SIG-M5 (cell line): ENCODE results near the gene PCDHGA10.
"Not testable (repeated sequence)": the region's sequence is repeated elsewhere in the genome, so short reads cannot be mapped to it uniquely, and the experiment has no call there.

Experiments used
- DNase-seq: peaks from one replicate; lab custom pipeline; 2025; lab: John Stamatoyannopoulos, UW

Gene PCDHGA10

DNA sequence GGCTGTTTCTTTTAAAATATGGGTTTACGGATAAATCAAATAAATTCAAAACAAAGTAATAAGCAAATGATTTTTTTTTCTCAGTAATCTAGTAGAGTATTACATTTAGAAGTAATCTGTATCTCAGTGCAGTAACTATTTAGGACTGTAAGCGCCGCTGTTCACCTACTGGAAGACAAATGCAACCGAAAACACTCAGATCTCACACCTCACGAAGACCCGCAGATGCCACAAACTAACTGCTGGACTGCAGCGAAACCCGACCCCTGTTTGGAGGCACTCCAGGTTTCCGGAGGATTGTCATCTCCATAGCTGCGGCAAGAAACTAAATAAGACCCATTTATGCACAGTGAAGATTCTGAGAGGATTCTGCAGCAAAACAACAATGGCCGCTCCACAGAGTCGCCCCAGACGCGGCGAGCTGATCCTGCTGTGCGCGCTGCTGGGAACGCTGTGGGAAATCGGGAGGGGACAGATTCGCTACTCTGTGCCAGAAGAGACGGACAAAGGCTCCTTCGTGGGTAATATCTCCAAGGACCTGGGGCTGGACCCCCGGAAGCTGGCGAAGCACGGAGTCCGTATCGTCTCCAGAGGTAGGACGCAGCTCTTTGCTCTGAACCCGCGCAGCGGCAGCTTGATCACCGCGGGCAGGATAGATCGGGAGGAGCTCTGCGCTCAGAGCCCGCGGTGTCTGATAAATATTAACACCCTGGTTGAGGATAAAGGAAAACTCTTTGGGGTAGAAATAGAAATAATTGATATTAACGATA is 20.2 kb upstream of the PCDHGA10 start, which contains the start of gene PCDHGA8:
Gene PCDHGA8, plus strand, starts transcription at position 205 of the 770 bp plus-strand sequence. Its CDS starts 181 bp downstream, at position 386.
- DNase-seq: no peak

DNA sequence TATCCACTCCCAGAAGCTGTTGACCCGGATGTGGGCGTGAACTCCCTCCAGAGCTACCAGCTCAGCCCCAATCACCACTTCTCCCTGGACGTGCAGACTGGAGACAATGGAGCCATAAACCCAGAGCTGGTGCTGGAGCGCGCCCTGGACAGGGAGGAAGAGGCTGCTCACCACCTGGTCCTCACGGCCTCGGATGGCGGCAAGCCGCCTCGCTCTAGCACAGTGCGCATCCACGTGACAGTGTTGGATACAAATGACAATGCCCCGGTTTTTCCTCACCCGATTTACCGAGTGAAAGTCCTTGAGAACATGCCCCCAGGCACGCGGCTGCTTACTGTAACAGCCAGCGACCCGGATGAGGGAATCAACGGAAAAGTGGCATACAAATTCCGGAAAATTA is 19.5 kb upstream of the PCDHGA10 start:
- no peak for DNase-seq

- DNase-seq: not testable (repeated sequence)
Observed at GRCh38 chr5:141394401-141395187, 18.2 kb upstream of the PCDHGA10 start.

- not testable (repeated sequence) for DNase-seq
Observed at GRCh38 chr5:141397756-141398551, 14.8 kb upstream of the PCDHGA10 start, which contains the start of gene PCDHGB5. TSS of gene PCDHGB5 (plus strand) at chr5:141397947. CDS start at chr5:141398128, 181 bp downstream.

DNA sequence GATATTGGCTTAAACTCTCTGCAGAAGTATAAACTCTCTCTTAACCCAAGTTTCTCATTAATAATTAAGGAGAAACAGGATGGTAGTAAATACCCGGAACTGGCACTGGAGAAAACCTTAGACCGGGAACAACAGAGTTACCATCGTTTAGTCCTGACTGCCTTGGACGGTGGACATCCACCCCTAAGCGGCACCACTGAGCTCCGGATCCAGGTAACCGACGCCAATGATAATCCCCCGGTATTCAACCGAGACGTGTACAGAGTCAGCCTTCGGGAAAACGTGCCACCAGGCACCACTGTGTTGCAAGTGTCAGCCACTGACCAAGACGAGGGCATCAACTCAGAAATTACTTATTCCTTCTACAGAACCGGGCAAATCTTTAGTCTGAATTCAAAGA is 14.2 kb upstream of the PCDHGA10 start:
- DNase-seq: no peak

DNA sequence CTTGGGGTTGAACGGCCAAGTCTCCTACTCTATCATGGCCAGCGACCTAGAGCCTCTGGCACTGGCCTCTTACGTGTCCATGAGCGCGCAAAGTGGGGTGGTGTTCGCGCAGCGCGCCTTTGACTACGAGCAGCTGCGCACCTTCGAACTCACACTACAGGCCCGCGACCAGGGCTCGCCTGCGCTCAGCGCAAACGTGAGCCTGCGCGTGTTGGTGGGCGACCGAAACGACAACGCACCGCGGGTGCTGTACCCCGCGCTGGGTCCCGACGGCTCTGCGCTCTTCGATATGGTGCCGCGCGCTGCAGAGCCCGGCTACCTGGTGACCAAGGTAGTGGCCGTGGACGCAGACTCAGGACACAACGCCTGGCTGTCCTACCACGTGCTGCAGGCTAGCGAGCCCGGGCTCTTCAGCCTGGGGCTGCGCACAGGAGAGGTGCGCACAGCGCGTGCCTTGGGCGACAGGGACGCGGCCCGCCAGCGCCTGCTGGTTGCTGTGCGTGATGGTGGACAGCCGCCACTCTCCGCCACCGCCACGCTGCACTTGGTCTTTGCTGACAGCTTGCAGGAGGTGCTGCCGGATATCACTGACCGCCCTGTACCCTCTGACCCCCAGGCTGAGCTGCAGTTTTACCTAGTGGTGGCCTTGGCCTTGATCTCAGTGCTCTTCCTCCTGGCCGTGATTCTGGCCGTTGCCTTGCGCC is 13.1 kb upstream of the PCDHGA10 start:
- no peak for DNase-seq

DNA sequence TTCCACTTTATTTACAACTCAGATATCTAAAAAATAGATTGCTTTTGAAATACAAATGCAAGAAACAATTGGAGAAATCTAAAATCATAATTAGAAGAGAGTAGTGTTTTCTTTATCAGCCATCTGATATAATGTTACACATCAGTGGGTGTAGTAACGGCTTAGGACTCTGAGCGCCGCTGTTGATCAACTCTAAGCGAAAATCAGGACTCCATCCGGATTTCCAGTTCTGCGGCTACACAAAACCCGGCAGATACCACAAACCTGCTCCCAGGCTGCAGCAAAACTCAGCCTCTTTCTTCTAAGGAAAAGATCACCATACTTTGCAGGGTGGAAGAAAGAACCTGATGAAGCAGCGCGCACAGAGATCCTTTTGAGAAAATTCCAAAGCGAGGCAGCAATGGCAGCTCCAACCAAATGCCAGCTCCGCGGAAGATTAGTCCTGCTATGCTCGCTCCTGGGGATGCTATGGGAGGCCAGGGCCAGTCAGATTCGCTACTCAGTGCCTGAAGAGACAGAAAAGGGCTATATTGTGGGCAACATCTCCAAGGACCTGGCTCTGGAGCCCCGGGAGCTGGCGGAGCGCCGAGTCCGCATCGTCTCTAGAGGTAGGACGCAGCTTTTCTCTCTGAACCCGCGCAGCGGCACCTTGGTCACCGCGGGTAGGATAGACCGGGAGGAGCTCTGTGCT is 10.1 kb upstream of the PCDHGA10 start, which contains the start of gene PCDHGA9:
Gene PCDHGA9, plus strand, starts transcription at position 226 of the 691 bp plus-strand sequence. Its CDS starts 175 bp downstream, at position 401.
- DNase-seq: no peak

GRCh38 chr5:141403387-141403786 is 9.4 kb upstream of the PCDHGA10 start:
- DNase-seq: no peak

- DNase-seq: not testable (repeated sequence)
Observed at GRCh38 chr5:141407790-141408505, 4.8 kb upstream of the PCDHGA10 start, which contains the start of gene PCDHGB6. TSS of gene PCDHGB6 (plus strand) at chr5:141408021. CDS start at chr5:141408203, 182 bp downstream.

DNA sequence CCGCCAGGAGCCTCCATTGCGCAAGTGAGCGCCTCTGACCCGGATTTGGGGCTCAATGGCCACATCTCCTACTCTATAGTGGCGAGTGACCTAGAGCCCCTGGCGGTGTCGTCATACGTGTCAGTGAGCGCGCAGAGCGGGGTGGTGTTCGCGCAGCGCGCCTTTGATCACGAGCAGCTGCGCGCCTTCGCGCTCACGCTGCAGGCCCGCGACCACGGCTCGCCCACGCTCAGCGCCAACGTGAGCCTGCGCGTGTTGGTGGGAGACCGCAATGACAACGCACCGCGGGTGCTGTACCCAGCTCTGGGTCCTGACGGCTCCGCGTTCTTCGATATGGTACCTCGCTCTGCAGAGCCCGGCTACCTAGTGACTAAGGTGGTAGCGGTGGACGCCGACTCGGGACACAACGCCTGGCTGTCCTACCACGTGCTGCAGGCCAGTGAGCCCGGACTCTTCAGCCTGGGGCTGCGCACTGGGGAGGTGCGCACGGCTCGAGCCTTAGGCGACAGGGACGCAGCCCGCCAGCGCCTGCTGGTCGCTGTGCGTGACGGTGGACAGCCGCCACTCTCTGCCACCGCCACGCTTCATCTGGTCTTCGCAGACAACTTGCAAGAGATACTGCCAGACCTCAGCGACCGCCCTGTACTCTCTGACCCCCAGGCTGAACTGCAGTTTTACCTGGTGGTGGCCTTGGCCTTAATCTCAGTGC is 3.0 kb upstream of the PCDHGA10 start:
- DNase-seq: no peak

DNA sequence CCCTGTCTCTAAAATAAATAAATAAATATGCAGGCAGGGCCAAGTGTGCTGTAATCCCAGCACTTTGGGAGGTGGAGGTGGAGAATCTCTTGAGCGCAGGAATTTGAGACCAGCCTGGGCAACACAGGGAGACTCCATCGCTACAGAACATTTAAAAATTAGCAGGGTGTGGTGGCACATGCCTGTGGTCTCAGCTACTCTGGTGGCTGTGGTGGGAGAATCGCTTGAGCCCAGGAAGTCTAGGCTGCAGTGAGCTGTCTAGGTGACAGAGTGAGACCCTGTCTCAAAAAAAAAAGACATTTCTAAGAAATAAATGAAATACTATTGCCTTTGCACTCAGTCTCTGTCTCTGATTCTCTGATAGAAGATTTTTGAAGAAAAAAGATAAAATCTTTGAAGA is 1.2 kb upstream of the PCDHGA10 start:
- DNase-seq: no peak

- no peak for DNase-seq
Observed at GRCh38 chr5:141413540-141414069, 818 bp downstream of the PCDHGA10 start.

DNA sequence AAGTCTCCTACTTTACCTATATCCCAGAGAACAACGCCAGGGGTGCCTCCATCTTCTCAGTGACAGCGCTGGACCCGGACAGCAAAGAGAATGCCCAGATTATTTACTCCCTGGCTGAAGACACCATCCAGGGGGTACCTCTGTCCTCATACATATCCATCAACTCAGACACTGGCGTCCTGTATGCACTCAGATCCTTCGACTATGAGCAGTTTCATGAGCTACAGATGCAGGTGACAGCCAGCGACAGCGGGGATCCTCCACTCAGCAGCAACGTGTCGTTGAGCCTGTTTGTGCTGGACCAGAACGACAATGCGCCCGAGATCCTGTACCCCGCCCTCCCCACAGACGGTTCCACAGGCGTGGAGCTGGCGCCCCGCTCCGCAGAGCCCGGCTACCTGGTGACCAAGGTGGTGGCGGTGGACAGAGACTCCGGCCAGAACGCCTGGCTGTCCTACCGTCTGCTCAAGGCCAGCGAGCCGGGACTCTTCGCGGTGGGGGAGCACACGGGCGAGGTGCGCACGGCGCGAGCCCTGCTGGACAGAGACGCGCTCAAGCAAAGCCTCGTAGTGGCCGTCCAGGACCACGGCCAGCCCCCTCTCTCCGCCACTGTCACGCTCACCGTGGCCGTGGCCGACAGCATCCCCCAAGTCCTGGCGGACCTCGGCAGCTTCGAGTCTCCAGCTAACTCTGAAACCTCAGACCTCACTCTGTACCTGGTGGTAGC is 1.9 kb downstream of the PCDHGA10 start:
- DNase-seq: not testable (repeated sequence)

DNA sequence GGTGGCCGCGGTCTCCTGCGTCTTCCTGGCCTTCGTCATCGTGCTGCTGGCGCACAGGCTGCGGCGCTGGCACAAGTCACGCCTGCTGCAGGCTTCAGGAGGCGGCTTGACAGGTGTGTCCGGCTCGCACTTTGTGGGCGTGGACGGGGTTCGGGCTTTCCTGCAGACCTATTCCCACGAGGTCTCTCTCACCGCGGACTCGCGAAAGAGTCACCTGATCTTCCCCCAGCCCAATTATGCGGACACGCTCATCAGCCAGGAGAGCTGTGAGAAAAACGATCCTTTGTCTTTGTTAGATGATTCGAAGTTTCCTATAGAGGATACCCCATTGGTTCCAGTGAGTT is 2.5 kb downstream of the PCDHGA10 start:
- DNase-seq: not testable (repeated sequence)

DNA sequence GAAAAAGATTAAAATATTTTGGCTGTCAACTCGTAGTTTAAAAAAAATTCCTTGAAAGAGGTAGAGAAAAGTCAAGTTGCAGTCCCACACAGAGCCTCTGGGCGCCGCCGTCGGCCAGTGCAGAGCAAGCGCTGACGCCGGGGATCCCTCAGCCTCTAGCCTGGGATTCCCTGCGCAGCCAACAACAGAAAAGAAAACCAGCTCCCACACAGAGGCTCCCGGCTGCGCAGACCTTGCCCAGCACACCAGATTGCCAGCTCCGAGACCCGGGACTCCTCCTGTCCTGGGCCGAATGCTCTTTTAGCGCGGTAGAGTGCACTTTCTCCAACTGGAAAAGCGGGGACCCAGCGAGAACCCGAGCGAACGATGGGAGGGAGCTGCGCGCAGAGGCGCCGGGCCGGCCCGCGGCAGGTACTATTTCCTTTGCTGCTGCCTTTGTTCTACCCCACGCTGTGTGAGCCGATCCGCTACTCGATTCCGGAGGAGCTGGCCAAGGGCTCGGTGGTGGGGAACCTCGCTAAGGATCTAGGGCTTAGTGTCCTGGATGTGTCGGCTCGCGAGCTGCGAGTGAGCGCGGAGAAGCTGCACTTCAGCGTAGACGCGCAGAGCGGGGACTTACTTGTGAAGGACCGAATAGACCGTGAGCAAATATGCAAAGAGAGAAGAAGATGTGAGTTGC is 4.8 kb downstream of the PCDHGA10 start, which contains the start of gene PCDHGB7:
Gene PCDHGB7, plus strand, starts transcription at position 184 of the 679 bp plus-strand sequence. Its CDS starts 183 bp downstream, at position 367.
- DNase-seq: not testable (repeated sequence)

DNA sequence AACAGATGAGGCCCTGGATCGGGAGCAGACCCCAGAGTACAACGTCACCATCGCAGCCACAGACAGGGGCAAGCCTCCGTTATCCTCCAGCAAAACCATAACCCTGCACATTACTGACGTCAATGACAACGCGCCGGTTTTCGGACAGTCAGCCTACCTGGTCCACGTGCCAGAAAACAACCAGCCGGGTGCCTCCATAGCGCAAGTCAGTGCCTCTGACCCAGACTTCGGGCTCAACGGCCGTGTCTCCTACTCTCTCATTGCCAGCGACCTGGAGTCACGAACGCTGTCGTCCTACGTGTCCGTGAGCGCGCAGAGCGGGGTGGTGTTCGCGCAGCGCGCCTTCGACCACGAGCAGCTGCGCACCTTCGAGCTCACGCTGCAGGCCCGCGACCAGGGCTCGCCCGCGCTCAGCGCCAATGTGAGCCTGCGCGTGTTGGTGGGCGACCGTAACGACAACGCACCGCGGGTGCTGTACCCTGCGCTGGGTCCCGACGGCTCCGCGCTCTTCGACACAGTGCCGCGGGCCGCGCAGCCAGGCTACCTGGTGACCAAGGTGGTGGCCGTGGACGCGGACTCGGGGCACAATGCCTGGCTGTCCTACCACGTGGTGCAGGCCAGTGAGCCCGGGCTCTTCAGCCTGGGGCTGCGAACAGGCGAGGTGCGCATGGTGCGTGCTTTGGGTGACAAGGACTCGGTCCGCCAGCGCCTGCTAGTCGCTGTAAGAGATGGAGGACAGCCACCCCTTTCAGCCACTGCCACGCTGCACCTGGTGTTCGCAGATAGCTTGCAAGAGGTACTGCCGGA is 6.5 kb downstream of the PCDHGA10 start:
- no peak for DNase-seq
